GM18526 (cell line): ENCODE results near the gene CDH19.

ENCODE experiments used
- POLR2A ChIP-seq: IDR thresholded peaks from 3 replicates; pipeline ENCODE4 v1.6.1; 2011; ENCODE audit not compliant: insufficient read length; ENCODE audit errors: extremely low read depth

CDH19 gene

DNA sequence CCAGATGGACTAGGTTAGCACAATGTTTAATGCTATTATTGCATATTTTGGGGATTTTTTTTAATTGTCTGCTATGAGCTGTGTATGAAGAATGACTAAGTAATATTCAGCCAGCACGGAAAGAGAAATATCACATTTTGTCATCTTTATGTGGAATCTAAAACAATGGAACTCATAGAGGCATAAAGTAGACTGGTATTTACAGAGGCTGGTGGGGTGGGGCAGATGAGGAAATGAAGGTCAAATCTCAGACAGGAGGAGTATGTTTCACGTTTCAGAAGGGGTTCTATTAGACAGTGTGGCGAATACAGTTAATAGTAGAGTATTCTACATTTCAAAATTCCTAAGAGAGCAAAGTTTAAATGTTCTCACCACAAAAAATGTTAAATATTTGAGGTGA is 4.7 kb downstream of the CDH19 start:
- no peak for TF ChIP-seq POLR2A

DNA sequence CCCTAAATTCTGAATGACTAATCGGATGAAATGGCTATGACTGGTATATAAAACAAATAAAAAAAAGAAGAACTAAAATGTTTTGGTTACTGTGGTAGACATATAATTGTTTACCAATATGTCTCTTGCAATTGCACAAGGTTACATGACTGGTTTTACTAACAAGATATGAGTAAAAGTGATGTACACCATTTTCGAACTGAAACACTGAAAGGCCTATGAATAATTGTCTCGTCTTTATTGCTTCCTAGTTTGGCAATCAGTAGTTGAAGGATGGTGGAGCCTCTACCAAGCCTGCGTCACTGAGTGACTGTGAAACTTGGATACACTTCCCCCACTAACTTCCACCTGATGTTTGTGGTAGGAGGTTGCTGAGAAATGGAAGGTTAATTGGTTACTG is 16.5 kb downstream of the CDH19 start:
- no peak for TF ChIP-seq POLR2A

DNA sequence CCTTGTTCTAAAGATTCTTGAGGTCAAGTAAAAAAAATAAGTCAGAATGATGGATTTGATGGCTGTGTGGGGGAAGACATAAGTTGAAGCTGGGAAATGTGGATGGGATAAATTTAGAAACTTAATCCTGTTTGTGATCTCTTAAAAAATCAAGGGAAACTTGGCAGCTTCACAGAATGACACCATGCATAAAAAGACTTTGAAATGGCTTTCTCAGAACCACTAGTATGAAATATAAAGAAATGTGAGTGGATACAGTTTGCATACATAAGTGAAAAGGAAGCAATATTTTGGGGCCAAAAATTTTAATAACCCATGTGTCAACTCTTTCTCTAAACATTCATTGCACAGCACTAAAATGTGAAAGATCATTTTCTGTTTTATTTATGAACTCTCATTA is 21.7 kb downstream of the CDH19 start:
- TF ChIP-seq POLR2A, result no peak

DNA sequence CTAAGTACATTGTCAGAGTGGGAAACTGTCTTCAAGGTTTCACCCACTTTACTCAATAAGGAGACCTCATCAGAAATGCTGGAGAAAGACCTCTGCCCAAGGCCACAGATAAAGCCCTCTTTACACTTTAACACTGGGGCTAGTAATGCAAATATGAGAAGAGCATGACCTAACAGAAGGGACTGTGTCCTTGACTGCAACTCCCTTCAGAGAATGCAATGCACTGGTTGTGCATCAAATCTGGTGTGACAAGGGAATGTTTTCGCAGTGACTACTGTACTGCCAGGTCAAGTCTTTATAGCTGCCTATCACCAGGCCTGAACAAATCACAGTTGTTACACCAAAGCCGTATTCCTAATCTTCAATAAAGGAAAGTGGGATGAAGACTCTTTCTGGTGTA is 28.6 kb downstream of the CDH19 start:
- no peak for TF ChIP-seq POLR2A

DNA sequence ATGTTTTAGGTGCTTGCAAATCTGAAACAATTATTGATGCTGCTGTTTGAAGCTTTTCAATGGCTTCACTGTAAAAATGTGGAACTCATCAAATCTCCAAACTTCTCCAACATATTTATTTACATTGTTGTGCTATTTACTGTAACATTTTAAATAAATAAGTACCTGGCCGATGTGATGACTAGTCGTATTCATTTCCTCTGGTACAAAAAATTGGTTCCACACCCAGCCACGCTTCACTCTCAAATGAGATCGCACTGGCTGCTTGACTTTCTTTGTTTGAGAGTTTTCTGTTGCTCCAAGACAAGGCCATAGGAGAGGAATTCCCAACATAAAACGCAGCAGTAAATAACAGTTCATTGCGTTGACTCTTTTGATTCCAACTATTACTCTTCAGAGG is 32.0 kb downstream of the CDH19 start:
- no peak for TF ChIP-seq POLR2A

DNA sequence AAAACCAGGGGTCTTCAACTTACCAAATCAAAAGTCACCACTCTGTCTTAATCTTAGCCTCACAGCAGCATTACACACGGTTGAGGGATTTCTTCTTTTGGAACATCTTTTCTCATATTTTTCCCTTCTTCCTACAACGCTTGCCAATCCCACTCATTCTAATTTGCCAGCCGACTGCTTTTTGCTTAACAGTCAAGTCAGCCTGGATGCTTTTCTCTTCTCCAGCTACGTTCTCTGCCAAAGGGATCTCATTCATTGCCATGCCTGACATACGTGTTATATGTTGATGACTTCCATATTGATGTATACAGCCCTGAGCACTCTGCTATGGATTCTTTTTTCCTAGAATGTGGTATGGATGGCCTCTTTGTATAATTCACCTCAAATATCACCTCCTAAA is 37.3 kb downstream of the CDH19 start:
- no peak for TF ChIP-seq POLR2A

DNA sequence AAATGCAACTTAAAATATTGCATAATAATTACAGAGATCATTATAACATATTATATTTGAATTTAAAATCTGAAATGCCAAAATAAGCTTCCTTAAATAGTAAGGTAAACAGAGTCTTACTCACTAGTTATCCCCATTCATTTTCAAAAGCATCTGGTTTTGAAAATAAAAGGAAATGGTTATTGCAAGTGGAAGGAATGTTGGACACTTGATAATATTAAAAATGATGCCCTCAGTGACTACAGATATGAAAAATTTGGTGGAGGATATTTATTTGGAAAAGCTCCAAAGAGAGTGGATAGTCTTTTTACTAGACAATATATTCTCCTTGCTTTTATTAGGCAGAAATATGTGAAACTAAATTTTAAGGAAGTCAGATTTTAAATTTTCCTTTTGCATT is 39.7 kb downstream of the CDH19 start:
- no peak for TF ChIP-seq POLR2A

DNA sequence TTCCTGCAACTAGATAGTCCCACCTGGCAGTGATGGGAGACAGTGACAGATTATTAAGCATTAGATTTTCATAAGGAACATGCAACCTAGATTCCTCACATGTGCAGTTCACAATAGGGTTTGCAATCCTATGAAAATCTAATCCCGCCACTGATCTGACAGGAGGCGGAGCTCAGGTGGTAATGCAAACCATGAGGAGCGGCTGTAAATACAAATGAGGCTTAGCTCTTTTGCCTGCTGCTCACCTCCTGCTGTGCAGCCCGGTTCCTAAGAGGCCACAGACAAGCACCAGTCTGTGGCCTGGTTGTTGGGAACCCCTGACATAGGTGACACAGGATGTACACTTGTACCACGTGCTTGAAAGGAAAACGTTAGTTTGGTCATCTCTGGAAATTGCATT is 41.6 kb downstream of the CDH19 start:
- TF ChIP-seq POLR2A, result no peak

DNA sequence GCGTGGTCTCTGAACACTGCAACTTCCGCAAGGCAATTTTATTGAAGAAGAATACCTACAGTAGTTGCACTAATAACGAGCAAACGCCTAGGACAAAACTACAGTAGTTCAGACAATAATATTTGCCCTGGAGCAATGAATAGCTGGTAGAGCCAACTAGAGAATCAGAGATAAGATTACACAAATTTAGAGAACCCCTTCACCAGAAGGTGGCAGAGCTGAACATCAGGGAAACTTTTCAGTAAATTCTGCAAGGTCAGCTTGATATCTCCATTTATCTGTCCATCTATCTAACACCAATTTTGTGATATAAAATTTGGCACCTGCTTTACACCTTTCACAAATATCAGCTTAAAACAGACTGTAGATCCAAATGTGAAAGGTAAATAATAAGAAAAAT is 43.8 kb downstream of the CDH19 start:
- no peak for TF ChIP-seq POLR2A

DNA sequence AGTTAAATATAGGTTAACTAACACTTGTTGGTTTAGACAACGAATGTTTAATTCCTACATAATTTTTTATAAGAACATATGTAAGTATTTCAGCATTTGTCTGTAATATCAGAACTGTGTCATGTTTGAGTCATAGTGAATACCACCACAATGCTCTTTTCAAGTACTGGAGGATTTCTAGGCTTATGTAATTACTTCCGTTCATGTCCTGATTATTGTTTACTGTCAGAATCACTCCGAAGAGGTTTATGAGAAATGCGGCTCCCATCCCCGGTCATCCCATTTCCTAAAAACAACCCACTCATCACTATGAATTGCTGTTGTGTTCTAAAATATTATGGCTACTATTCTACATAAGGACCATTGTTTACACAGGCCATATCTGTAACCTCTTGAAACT is 45.1 kb downstream of the CDH19 start:
- TF ChIP-seq POLR2A, result no peak

DNA sequence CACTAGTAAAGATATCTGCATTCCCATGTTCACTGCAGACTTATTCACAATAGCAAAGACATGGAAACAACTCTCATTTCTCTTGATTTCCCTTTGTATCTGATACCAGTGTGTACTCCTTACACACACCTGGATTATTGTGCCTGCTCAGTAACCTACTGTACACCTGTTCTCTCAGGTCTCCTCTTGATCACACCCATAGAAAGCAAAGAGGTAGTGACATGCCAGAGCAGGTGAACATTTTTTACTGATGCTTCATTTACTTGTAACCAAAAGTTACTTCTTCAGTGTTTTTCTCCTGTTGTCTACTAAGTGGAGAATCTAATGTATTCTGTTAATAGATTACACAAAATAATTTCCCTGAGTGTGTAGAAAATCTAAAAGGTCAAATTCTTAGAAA is 46.8 kb downstream of the CDH19 start:
- TF ChIP-seq POLR2A, result no peak

DNA sequence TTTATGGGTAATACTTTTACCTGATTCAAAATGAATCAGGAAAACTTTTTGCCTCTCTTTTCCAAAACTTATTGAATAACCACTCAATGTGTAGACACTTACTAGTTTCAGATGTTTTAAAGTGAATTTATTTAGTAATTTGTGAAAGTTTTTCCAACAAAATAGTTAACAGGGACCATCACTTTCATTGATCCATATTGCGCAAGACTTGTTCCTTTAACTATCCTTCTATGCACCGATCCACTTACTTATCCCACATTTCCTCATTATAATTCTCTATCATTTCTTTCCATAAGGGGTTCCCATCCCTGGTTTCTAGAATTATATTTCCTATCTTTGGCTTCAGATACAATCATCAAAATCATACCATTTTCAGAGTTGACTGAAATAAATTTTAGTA is 48.3 kb downstream of the CDH19 start:
- TF ChIP-seq POLR2A, result no peak

DNA sequence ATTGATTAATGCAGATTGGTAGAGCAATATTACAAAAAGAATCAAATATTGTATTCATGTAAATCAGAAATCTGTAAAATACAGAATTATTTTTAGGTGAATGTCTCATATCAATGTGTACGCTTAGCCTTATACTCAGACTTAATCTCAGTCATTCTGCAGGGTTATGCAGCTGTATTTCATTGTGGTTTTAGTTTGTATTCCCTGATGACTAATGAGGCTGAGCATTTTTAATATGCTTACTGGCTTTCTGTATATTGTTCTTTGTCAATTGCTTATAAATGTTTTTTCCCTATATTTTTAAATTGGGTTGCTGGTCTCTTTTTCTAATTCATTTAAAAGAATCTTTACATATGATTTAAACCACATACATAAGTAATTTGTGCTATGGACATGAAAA is 50.1 kb downstream of the CDH19 start:
- no peak for TF ChIP-seq POLR2A

DNA sequence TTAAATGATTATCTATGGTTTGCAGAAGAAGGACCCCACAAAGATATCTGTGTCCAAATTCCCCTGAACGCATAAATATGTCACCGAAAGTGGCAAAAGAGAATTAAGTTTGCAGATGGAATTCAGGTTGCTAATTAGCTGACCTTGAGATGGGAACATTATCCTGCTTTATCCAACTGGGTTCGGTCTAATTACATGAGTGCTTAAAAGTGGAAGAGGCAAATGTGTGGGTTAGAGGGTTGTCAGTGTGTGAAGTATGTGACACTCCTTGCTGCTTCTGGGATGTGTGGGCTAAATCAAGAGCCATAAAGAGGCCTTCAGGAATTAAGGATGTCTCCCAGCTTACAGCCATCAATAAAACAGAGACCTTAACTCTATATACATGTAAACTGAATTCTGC is 53.5 kb downstream of the CDH19 start:
- no peak for TF ChIP-seq POLR2A

DNA sequence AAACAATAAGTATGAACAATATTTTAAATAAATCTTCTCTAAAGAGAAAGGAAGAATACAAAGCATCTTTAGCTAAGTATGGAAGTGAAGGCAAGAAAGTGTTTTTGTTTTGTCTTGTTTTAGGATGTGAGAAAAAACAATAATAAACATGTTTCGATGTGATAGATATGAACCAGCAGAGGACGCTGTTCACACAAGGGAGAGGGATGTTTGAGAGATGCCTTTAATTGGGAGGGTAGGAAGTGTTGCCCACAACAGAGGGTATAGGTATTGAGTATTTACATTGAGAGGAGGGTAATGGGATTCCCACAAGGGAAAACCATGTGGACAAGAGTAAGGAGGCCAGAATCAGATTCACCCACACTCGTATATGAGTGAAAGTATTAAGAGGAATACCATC is 55.1 kb downstream of the CDH19 start:
- TF ChIP-seq POLR2A, result no peak

DNA sequence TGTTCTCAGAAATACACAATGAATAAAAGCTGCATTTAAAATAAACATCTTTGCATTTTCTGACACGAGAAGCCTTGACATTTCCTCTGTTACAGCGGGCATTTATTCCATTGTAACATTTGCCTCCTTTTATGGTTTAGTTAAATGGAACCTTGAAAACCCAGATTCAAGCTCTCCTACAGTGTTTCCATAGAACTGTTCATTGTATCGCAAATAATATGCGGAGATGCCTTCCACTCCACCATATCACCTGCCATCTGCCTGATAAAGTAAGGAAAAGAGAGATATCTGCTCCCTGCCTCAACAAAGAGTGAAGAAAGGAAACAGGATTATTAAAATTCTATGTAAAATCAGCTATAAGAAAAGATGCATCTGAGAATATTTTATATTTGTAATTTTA is 69.8 kb downstream of the CDH19 start:
- no peak for TF ChIP-seq POLR2A

DNA sequence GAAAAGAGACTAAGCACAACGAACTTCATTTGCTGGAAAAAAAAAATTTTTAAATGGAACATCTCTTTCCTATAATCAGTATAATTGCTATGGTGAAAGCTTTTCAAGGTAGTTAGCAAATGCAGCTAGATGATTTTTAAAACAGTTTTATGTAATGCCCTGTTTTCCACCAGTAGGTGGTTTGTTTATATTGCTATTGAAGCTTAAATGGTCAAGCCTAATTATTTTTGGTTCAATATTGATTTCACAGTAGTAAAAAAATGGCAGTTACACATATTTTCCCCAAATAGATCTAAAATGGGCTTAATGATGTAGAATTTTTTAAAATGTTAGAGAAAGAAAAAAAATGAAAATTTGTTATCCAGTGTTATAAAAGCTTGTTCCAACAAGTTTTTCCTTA is 70.2 kb downstream of the CDH19 start:
- no peak for TF ChIP-seq POLR2A
